Measurements from ENCODE around the gene DRC3. TPM values are rescaled to one million over a fixed set of nuclear protein-coding genes. Genes with fewer than 3 reads are reported as not detected.

The DRC3 gene
- total RNA-seq, 1 experiment from 2014 or later: 2.4 TPM

DNA sequence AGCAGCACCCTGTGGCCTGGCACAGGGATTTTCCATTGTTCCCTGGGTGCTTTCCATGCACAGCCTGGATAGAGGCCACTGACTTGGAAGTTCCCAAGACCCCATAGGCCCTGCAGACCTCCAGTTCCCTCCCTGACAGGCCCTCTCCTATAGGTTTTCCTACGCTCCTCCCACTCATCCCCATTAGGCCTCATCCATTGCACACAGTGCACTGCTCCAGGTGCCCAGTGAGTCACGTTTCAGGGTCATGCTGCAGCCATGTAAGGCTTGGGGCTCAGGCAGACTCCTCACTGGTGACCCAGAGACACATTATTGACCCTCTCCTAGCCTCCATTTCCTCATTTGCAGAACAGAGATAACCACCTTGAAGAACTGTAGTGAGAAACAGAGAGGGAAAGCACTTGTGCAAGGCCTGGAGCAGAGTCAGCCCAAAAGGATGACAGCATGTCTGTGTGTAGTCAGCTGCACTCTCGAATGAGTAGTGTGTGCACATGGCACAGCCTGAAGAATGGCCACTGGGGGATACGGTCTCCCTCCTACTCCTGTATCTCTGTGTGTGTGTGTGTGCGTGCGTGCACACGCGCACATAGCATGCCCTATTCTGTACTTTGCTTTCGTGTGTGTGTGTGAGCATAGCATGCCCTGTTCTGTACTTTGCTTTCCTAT, 26.8 kb downstream of the DRC3 start (continued):
- TF ChIP-seq, protein P1, sequence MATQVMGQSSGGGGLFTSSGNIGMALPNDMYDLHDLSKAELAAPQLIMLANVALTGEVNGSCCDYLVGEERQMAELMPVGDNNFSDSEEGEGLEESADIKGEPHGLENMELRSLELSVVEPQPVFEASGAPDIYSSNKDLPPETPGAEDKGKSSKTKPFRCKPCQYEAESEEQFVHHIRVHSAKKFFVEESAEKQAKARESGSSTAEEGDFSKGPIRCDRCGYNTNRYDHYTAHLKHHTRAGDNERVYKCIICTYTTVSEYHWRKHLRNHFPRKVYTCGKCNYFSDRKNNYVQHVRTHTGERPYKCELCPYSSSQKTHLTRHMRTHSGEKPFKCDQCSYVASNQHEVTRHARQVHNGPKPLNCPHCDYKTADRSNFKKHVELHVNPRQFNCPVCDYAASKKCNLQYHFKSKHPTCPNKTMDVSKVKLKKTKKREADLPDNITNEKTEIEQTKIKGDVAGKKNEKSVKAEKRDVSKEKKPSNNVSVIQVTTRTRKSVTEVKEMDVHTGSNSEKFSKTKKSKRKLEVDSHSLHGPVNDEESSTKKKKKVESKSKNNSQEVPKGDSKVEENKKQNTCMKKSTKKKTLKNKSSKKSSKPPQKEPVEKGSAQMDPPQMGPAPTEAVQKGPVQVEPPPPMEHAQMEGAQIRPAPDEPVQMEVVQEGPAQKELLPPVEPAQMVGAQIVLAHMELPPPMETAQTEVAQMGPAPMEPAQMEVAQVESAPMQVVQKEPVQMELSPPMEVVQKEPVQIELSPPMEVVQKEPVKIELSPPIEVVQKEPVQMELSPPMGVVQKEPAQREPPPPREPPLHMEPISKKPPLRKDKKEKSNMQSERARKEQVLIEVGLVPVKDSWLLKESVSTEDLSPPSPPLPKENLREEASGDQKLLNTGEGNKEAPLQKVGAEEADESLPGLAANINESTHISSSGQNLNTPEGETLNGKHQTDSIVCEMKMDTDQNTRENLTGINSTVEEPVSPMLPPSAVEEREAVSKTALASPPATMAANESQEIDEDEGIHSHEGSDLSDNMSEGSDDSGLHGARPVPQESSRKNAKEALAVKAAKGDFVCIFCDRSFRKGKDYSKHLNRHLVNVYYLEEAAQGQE (IDR thresholded peaks at IDR 0.05; ENCODE audit: low read depth): no peak
- TF ChIP-seq FOSL1 (IDR thresholded peaks at IDR 0.05; ENCODE audit: low read depth) (no peak), SRF (IDR thresholded peaks at IDR 0.05; ENCODE audit: low read depth) (no peak), POLR2AphosphoS5 (IDR thresholded peaks at IDR 0.05; ENCODE audit: low read depth, low read length) (no peak), EZH2 (IDR thresholded peaks at IDR 0.05) (no peak), EZH2phosphoT487 (IDR thresholded peaks at IDR 0.05; ENCODE audit: borderline replicate concordance) (no peak), SP1 (IDR thresholded peaks at IDR 0.05; ENCODE audit: low read depth) (no peak)
- TF ChIP-seq, protein P2, sequence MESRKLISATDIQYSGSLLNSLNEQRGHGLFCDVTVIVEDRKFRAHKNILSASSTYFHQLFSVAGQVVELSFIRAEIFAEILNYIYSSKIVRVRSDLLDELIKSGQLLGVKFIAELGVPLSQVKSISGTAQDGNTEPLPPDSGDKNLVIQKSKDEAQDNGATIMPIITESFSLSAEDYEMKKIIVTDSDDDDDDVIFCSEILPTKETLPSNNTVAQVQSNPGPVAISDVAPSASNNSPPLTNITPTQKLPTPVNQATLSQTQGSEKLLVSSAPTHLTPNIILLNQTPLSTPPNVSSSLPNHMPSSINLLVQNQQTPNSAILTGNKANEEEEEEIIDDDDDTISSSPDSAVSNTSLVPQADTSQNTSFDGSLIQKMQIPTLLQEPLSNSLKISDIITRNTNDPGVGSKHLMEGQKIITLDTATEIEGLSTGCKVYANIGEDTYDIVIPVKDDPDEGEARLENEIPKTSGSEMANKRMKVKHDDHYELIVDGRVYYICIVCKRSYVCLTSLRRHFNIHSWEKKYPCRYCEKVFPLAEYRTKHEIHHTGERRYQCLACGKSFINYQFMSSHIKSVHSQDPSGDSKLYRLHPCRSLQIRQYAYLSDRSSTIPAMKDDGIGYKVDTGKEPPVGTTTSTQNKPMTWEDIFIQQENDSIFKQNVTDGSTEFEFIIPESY (IDR thresholded peaks at IDR 0.05; ENCODE audit: extremely low read depth, insufficient replicate concordance, low read length): no peak

DNA sequence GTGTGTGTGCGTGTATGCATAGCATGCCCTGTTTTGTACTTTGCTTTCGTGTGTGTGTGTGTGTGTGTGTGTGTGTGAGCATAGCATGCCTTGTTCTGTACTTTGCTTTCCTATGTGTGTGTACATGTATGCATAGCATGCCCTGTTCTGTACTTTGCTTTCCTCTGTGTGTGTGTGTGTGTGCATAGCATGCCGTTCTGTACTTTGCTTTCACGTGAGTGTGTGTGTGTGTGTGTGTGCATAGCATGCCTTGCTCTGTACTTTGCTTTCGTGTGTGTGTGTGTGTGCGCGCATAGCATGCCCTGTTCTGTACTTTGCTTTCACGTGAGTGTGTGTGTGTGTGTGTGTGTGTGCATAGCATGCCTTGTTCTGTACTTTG, 27.4 kb downstream of the DRC3 start:
- ChIA-PET POLR2A (no interaction called here), CTCF (no interaction called here), RAD21 (ENCODE audit: low non-redundant PET in 1 of 2, low total read pairs in 2 of 2, uncharacterized antibody in 2 of 2, unreplicated experiment in 2 of 2) (interaction anchor here in 1 of 2 experiments (0.7 kb wide), 1 partner anchor 162 kb away, joined by 8 read pairs; no protein-coding TSS in a partner anchor)
- Histone ChIP-seq H3K4me1 (ENCODE audit: control insufficient read depth in 1 of 2, insufficient read depth in 2 of 2, low read length in 2 of 2) (0 out of 4 replicates have a peak, but pooled peaks cover 0 to 4% of the 10 kb centered on the region in 2 experiments), H3K9me3 (ENCODE audit: control insufficient read depth in 1 of 2, insufficient read depth in 1 of 2, low read depth in 1 of 2, low read length in 2 of 2) (no peaks in the 10 kb centered on the region), H3K4me3 (replicated peaks in 1 of 2; ENCODE audit: low read depth in 1 of 2, low read length in 2 of 2) (no peak overlapping the region), H3K27ac (ENCODE audit: low read depth, low read length) (no peak overlapping the region), H3K27me3 (ENCODE audit: insufficient read depth, low read length) (no peaks in the 10 kb centered on the region), H3K36me3 (ENCODE audit: control insufficient read depth in 1 of 2, insufficient read depth in 2 of 2, low read length in 2 of 2) (no peaks in the 10 kb centered on the region), H3K4me2 (ENCODE audit: low read length) (no peak overlapping the region), H3K9ac (ENCODE audit: low read length) (no peak overlapping the region), H3K79me2 (ENCODE audit: insufficient read depth, low read length) (no peaks in the 10 kb centered on the region), H3K9me2 (ENCODE audit: insufficient read depth) (no peaks in the 10 kb centered on the region), H4K20me1 (ENCODE audit: insufficient read depth) (no peaks in the 10 kb centered on the region), H2AFZ (ENCODE audit: low read depth, low read length, poor library complexity, severe bottlenecking) (no peak overlapping the region)
- DNase-seq (ENCODE audit: low read depth, low spot score) (no peak), ATAC-seq (no peak)
- intact Hi-C loops (cut with micrococcal nuclease): no loop called here
- no TSS peak for BruUV-seq (replicated peaks)
- TF ChIP-seq FOSL1 (IDR thresholded peaks at IDR 0.05; ENCODE audit: low read depth): no peak
- TF ChIP-seq POLR2AphosphoS5 (IDR thresholded peaks at IDR 0.05; ENCODE audit: low read depth, low read length): no peak
- TF ChIP-seq, protein P1 (IDR thresholded peaks at IDR 0.05; ENCODE audit: low read depth): no peak
- TF ChIP-seq SRF (IDR thresholded peaks at IDR 0.05; ENCODE audit: low read depth): no peak
- TF ChIP-seq, protein P2 (IDR thresholded peaks at IDR 0.05; ENCODE audit: extremely low read depth, insufficient replicate concordance, low read length): no peak
- no peak for TF ChIP-seq YY1 (IDR thresholded peaks at IDR 0.05; ENCODE audit: extremely low read depth, insufficient replicate concordance, low read depth, low read length)
- TF ChIP-seq EZH2 (IDR thresholded peaks at IDR 0.05): no peak

Measured in HCT116 (cell line).